ENCODE measurements around the gene KIAA0753.

Gene KIAA0753

DNA sequence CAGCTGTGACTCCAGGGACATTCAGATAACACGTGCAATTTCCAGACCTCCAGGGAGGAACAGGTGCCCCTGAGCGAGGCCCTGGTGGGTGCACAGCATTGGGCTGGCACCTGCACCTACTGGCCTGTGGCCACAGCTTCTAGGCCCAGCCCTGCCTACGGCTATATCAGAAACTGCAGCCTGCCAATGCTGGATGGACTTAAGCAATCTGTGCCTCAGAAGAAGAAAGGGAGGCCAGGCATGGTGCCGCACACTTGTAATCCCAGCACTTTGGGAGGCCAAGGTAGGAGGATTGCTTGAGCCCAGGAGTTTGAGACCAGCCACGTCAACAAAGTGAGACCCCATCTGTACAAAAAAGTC lies 96.5 kb downstream of the KIAA0753 start:
- DNase-seq: no peak

DNA sequence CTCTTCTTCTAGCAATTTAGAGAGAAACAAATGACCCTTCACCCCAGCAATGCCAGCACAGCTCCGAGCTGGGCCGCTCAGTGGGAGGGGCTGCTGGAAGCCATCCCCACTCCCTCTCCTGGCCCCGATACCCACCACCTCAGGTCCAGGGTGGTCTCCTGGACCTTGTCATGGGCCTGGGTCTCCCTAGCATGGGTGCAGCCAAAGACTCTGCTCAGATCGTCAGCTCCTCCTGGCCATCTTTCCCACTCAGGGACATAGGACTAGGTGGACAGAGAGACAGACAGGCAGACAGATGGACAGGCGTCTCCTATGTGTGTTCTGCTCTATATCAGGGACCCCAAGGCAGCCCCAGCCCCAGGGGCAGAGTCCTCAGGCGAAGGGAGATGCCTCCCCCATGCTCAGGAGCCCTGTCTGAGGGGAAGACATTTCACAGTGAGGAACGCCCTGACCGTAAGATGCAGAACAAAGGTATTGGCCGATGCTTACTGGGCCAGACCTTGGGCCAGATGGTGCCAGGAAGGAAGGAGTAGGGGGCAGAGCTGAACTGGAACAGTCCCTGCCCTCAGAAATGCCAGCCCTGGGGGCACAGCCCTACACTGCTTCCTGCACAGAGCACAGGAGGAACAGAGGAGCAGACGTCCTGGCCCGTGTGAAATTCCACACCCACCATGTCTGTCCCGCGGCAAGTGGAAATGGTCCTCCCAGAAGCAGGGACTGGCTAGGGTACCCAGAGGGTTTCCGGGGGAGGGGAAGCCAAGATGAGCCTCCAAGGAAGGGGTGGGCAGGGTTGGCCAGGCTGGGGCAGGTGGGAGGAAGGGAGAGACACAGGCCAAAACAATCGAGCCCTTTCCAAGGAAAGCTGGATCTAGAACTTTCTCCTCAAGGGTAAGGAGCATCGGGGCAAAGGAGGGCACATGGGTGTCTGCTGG lies 97.2 kb downstream of the KIAA0753 start:
- no peak for DNase-seq

DNA sequence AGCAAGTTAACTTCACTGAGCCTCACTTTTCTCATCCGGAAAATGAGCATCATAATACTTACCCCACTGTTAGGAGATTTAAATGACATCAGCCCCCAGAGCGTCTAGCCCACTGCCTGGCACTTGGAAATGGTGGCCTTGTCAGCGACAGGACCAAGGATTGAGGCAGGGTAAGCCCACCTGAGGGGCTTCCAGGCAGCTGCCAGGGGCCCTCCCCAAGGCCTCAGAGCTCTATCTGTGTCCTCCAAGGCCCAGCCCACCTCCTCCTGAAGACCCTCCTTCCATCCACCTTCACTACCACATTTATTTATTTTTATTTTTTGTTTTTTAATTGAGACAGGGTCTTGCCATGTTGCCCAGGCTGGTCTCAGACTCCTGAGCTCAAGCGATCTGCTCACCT lies 97.9 kb downstream of the KIAA0753 start:
- DNase-seq: no peak

DNA sequence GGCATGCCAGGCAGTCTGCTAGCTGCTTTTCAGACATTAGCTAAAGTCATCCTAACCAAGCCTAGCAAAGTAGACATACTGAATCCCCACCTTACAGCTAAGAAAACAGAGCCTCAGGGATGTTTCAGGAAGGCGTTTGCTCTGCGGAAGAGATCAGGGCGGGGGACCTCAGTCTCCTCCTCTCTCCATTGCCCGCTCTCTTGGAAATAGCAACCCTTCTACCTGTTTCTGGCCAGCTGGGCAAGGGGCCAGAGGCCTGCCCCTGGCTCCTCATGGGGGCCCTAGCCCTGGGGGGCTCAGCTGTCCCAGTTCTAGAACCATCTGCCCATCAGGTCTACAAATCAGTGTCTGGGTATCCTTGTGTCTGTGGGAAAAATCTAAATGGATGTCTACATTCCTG lies 98.6 kb downstream of the KIAA0753 start:
- DNase-seq: no peak

DNA sequence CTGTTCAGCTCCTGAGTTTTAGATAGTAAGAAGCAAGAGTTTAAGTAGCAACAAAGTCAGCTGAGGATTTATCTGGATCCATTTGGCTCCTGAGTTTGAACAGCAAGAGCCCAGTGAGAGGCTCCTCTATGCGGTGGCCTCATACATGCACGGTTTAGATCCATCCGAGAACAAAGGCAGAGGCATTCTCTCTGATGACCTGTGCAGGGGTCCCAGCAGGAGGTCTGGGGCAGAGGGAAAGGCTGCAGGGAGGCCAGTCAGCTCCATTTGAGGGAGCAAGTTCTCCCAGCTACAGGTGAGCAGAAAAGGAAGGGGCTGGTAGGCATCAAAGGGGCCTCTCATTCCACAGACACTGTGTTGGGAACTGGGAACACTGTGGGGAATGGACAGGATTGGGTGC lies 100.6 kb downstream of the KIAA0753 start:
- DNase-seq: no peak

DNA sequence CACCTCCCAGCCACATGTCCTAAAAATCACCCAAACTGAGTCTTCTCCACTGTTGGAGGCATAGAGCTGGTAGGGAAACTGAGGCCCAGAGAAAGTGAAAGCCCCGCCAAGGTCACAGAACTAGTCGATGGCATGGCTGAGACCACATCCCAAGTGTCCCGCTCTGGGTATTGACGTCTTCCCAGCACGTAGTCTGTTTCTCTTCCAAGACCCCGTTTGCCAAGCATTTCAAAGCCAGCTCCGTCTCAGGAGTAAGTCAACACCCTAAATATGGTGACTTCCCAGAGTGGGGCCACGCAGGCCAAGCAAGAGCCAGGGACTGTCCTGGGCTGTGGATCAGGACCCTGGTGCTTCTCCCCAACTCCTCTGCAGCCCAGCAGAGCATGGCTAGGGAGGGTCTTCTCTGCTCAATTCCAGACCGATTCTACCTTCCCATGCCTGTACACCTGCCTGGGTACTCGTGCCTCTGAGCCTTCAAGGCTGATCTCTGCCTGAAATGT lies 103.9 kb downstream of the KIAA0753 start:
- DNase-seq: no peak

DNA sequence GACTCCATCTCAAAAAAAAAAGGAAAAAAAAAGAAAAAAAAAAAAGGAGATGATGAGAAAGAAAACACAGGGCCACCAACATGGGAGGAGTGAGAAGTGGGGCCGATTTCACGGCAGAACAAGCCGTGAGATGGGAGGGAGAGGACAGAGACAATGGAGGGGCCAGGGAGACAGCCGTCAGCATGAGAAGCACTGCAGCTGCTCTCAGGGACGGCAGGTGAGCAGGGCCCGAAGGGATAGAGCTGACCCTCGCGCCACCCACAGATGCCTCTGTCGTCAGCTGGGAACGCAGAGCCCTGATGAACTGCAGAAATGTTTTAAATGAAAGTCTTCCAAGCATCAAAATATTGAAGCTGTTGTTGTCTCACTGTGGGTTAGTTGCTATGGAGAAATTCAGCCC lies 104.5 kb downstream of the KIAA0753 start:
- no peak for DNase-seq

DNA sequence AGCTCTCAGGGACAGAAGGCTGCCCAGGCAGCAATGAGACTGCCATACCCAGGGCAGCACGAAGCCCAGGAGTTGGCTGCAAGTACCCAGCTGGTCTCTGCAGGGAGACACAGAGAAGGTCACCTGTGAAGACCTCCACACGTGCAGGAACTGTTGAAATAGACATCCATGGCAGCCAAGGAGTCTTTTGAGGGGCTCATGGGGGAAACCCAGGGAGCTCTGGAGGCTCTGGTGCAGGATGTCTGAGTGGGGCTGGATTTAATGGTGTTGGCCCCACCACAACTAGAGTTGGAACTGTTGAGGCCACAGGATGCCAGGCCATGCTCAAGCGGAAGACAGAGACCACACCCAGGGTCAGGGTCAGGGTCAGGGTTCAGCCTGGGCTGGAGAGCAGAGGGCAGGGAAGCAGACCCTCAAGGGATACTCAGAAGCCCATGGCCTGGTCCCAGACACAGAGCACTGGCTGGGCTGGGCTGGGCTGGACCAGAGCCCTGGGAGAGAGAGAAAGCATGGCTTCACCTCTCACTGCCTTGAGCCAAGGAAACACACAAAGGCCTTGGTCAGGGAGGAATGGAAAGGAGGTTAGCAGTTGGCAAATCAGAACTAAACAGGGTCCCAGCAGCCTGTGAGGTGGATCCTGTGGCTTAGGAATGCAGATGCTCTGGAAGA lies 105.5 kb downstream of the KIAA0753 start:
- DNase-seq: no peak

DNA sequence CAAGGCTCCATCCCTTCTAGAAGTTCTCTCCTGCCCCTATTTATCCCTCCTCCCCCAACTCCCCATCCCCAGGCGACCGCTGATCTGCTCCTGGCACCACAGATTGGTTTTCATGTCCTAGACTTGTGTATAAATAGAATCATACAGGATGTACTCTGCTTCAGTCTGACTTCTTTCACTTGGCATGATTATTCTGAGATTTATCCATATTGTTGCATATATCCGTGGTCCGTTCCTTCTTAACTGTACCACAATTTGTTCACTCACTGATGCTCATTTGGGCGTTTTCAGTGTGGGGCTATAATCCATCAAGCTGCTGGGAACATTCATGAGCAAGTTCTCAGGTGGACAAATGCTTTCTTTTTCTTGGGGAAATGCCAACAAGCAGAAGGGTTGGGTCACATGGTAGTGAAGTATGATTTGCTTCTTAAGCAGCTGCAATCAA lies 108.0 kb downstream of the KIAA0753 start:
- DNase-seq: no peak

DNA sequence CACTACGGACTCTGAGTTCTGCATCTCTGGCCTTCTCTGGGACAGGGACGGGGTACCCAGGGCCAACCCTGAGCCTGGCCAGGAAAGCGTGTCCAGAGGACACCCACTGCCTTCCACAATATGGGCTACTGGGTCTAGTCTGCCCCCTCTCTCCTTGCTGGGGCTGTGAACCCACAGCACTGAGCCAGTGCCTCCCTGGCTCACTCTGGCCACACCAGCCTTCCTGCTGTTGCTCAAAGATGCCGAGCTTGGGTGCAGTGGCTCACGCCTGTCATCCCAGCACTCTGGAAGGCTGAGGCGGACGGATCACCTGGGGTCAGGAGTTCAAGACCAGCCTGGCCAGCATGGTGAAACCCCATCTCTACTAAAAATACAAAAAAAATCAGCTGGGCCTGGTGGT lies 108.9 kb downstream of the KIAA0753 start:
- DNase-seq: no peak

DNA sequence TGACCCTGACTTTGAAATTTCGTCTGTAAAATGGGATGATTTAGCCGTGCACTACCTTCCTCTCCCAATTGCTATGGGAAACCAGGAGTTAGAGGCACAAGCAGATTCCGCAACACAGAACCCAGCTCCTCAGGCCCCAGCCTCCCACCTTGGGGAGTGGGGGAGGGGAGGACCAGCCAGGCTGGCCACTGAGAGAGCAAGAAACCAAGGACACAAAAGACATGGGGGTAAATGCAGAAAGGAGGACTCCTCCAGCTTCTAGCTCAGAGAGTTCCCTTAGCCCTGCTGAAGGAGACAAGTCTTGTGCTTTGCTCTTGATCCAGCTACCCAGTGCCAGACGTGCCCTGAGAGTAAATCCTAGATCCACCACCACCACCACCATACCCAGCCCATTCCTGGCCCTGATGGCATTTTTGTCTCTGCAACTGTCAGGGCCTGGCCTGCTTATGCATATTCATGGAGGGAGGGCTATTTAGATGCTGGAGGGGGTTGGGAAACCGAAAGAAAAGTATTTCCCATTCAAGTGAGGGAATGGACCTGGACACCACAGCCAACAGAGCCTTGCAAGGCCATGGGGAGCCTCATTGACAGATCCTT lies 110.1 kb downstream of the KIAA0753 start:
- no peak for DNase-seq

DNA sequence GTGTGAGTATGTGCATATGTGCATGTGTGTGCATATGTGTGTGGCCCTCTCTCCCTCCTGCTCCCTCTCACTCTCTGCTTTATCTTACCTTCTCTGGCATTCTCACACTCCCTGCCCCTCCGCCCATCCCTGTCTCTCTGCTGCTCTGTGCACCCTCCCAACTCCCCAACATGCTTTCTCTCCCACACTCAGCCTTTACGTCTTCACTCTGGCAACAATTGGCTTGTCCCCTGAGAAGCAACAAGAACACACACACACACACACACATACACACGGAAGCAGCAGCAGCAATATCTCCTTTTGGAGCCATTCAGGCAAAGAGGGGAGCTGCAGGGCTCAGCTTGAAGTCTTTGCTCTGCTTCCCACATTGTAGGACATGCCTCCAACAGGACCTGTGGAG lies 112.0 kb downstream of the KIAA0753 start:
- DNase-seq: no peak
